GM04504 (cell line): ENCODE data around the gene SPNS2.

Experiments used
- DNase-seq: peaks from one replicate; pipeline ENCODE4 v3.0.0-alpha.2; 2012; ENCODE audit warnings: low read depth

SPNS2 gene

DNA sequence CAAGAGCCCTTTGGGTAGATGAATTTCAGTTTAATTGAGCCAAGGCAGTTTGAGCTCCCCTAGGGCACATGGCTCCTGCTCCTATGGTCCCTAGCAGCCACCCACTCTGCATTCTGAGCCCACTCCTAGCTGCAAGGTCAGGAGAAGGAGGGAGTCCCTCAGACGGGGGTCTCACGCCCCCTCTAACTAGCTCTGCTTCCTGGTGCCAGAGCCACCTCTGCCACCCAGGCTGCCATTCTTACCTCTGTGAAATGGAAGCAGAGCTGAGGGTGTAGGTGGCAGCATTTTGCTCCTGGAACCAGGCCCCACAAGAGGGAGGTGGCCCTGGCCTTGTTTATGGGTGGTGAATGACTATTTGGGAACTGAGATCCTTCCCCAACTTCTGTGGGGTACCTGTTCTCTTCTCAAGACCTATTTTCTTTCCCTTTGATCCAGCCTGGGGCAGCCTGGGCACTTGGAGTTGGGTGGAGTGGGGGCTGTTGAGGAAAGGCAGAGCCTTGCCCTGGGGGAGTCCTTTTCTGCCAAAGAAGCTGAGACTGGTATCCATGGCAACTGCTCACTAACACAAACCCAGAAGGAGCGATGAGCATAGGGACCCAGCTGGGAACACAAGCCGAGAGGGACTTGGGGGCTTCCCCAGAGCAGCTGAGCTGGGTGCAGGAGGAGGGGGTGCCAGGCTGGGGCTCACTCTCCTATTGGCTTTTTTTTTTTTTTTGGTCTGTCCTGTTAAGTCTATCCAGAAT, 4.8 kb downstream of the SPNS2 start:
- no peak for DNase-seq

GRCh38 chr17:4504188-4504587, 5.5 kb downstream of the SPNS2 start:
- DNase-seq, result no peak

DNA sequence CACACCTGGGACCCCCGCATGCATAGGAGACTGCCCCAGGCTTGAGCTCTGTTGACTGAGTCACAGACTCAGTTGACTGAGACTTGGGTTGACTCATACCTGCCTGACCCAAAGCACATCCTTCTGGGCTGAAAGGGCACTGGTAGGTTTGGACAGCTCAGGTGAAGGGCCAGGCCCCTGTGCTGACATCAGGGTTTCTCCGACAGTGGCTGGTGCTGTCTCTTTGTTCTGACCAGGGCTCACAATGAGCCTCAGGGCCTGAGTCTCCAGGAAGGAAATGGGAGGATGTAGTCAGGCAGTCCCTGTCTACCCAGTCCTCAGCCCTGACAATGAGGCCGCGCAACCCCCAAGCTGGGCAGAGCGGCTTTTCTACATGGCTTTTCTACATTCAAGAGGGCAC, 6.5 kb downstream of the SPNS2 start:
- no peak for DNase-seq

DNA sequence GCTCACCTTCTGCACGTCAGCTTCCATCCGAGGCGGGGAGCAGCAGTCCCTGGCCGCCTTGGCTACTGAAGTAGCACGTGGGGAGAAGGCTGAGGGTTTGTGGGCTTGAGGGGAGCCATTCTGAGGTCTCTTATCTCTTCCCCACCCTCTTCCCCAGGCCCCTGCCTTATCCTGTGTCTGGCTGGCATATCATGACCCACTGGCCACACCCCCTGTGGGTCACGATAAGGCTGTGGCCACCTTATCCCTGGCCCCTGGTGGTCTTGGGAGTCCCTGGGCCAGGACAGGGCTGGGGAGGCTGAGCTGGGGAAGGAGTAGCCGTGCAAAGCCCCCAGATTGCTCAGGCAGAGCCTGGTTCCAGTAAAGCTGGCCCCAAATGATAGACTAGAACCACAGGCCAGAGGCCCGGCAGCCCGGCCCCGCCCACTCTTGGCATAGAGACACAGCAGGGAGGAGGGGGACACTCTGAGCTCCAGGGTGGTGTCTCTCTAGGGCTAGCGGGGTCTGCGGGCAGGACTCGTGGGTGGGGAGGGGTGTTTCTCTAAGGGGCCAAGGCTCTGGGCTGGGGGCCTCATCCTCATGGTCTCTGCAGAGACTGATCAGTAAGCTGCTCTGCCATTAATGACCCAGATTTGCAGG, 7.6 kb downstream of the SPNS2 start:
- DNase-seq, result no peak

- DNase-seq, result no peak
Observed at GRCh38 chr17:4506892-4507291, 8.2 kb downstream of the SPNS2 start.

DNA sequence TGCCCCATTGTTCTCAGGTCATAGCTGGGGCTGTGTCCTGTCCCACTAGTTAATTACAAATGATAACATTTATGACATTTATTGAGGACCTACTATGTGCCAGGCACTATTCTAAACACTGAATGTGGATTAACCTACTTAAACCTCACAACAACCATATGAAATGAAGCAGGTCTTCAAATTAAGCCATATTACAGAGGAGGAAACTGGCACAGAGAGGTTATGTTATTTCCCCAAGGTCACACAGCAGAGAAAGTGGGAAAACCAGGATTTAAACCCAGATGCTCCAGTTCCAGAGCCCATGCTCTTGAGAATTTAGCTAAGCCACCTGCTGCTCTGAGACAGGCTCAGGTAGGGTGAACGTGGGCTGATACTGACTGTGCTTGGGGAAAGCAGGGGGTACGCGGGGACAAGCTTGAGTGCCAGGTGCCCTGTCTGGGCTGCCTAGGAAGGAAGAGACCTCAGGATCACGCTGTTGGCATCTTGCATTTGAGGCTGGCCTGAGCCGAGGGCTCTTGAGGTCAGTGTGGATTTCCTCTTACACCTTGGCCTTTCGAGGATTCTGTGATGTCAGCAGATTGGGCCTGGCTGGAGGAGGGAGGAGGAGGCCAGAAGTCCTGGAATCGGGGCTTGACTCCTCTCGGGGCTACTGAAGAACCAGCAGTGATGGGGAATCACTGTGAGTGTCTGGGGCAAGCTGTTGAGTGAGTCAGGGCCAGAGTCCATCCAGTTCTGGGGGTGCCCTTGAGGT, 8.9 kb downstream of the SPNS2 start:
- no peak for DNase-seq

DNA sequence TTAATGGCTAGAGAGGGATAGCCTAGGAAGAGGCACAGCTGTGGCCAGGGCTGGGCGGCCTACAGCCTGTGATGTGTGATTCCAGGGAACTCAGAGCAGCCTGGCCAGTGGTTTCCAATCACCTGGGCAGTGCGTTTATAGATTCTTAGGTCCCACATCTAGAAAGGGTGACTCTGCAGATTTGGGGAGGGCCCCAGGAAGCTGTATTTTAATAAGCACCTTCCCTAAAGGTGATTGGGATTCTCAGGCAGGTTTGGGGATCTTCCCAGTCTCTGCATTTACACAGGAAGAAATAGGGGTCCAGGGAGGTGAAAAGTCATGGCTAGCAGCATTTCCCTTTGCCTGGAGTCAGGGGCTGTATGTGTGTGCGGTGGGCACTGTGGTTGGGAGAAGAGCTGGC, 9.5 kb downstream of the SPNS2 start:
- DNase-seq, result no peak

GRCh38 chr17:4509401-4509800, 10.7 kb downstream of the SPNS2 start:
- no peak for DNase-seq

DNA sequence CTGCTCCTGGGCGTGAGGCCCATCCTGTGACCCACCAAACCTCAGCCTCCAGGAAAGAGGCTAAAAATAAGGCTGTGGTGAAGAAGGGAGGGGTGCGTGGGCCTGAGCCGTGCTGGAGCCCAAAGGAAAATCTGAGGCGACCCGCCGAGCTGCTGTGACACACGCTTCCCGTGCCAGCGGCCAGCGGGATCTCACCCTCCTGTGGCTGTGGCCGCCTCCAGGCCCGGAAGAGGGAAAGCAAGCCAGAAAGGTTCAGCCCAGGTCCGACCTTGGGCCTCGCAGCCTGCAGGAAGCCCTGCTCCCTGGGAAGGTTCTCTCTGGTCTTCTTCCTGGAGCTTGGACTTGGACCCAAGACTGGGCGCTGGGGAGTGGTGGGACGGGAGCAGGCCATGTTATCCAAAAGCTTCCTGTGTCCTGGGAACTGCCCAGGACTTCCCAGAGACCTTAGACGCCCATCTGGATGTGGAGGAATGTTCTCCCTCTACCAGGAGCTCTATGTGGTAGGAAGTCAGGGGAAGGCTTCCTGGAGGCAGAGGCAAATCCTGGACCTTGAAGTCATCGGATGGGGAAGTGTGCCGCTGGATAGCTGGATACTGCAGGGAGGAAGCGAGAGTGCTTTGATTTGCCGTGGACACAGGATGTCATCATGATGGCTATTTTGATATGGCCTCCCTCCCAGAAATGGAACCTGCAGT, 11.4 kb downstream of the SPNS2 start:
- no peak for DNase-seq

DNA sequence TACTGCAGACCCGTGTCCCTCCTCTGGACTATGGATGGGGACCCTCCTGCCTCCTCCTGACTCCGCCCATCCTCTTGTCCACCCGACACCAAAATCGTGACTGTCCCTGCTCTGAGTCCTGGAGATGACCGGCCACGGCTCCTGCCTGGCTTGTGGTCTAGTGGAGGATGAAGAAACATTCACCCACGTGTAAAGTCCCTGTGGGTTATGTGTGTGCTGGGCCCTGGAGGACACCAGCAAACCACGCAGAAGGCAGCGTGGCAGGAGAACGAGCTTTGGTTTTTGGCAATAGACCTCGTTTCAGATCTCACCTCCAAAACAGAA, 11.9 kb downstream of the SPNS2 start:
- DNase-seq, result no peak

DNA sequence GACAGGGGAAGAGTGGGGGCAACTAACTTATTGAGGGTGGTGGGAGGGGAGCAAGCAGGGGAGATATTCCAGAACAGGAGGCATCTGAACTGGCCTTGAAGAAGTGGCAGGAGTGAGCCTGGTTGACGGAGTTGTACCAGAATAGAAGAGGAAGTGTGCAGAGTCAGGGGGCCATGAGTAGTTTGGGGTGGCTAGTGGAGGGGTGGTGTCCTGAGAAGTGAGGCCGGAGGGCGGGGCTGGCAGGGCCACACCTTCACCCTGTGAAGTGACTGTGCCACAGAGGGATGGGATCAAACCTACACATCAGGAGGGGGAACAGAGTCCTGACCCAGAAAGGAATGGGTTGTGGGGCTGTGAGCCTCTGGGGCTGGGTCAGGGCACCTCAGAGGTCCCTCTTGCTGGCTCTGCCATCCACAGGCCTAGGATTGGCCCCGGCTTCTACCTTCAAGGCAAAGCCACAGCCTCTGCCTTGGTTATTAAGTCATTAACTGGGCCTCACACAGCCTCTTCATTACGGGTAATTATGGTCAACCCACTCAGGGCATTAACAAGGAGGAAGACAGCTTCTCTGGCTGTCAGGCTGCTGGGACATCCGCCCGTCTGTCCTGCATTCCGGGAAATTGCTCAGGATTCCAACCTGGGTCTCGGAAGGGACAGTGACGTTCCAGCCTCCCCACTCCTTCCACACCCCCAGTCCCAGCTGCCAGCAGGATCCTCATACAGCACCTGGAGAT, 12.7 kb downstream of the SPNS2 start:
- DNase-seq, result no peak

DNA sequence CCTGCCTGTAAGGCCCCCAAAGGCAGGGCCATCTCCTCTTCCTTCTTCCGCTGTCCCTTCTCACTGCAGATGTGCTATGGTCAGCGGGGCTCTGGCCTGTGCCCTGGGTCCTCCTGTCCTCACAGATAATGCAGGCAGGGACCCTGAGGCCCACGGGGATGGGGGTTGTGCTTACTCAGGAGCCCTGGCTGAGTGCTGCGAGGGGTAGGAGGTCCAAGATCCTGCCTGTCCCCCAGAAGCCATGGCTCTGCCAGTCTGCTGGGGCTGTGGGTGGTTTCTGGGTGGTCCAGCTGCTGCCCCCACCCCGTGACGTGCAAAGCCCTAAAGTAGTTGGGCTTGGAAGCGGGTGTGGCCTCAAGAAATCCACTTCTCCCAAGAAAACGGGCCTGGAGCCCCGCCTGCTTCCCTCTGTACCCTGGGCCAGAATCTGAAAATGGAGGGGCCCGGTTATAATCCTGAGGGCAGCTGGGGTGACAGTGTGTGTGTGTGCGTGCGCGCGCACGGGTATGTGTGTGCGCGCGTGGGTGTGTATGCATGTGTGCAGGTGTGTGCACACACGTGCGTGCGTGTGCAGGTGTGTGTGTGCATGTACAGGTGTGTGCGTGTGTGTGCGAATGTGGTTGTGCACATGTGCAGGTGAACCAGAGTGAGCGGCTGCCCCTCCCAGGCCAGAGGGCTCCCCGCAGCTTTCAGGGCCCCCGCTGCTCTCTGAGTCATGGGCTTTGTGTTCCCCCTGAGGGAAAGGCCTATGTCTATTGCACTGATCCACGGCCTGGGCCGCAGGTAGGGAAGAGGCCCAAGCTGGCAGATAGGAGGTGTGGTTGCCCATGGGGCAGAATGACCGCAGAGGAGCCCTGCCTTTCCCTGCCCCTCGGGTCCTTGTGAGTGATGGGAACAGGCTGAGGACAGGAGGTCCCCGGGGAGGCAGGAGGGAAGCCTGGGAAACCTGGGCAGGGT, 13.8 kb downstream of the SPNS2 start:
- DNase-seq, result no peak

- no peak for DNase-seq
Observed at GRCh38 chr17:4513113-4514032, 14.7 kb downstream of the SPNS2 start.

- no peak for DNase-seq
Observed at GRCh38 chr17:4514206-4514605, 15.5 kb downstream of the SPNS2 start.

DNA sequence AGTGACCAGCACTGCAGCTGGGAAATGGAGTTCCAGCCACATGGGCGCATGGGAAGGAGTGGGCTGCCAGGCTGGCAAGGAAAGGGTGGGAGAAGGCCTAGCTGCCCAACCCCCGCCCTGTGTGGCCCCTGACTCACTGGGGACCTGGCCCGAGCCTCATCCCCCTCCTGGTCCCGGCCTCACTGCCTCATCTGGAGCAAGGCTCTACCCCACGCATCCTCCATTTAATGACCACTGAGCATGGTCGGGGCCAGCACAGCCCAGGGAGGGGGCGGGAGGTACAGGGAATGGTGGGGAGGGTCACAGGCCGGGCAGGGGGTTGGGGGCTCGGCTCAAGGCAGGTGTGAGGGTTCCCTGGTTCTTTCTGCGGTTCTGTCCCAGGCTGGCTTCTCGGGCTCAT, 16.1 kb downstream of the SPNS2 start:
- no peak for DNase-seq

- no peak for DNase-seq
Observed at GRCh38 chr17:4515501-4515900, 16.8 kb downstream of the SPNS2 start.

DNA sequence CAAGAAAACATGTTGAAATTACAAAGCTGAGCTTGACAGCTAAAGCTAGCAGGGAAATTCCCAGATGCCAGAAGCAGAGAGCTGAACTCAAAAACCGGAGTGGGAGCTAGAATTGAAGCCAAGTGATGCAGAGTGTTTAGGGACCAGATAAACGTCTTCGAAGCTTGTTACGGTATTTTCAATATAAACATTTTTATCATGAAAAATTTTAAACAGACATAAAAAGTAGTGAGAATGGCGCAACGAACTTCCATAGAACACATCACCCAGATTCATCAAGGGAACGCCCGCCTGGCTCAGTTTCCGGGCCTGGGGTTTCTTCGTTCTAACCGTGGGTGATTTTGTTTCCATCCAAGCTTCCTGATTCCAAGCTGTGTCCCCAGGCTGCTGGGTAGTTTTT, 18.1 kb downstream of the SPNS2 start:
- no peak for DNase-seq

- DNase-seq, result no peak
Observed at GRCh38 chr17:4518901-4519300, 20.2 kb downstream of the SPNS2 start.

GRCh38 chr17:4519361-4519788, 20.7 kb downstream of the SPNS2 start:
- no peak for DNase-seq
